K562 (cell line): ENCODE results near the gene DGUOK. TPM values are rescaled to one million over a fixed set of nuclear protein-coding genes. Genes with fewer than 3 reads are reported as not detected.

ENCODE experiments used
- ATAC-seq: fragments of 200-7000 bp; cut with Tn5 transposase; 3 replicates; pipeline ENCODE4 v1.9.1; 2020; ENCODE audit warnings: moderate library complexity
- BruUV-seq: library from RNA; stranded (reverse); fragments of 400-500 nt; replicated peaks from 2 replicates; lab custom pipeline; 2021; lab: Mats Ljungman, UMichigan
- CTCF ChIA-PET: fragments of 300-600 bp; formaldehyde crosslinking; extraction: SDS; loops from one replicate; lab custom pipeline; 2021; ENCODE audit warnings: low intra/inter-chr PET ratio; lab: Yijun Ruan, JAX
- POLR2A ChIA-PET: fragments of 300-600, 350-650 bp; sonication (Branson Sonifier 250); formaldehyde crosslinking; extraction: SDS; loops from one replicate; lab custom pipeline; 2021; ENCODE audit warnings: antibody characterized with exemption, inconsistent platforms; lab: Yijun Ruan, JAX
- DNase-seq, 4 experiments: peaks; one replicate each; pipeline versions ENCODE4 v3.0.0 to v3.0.0-alpha.2; 2011 to 2018; ENCODE audit warnings: low spot score in 3 of 4, mixed read lengths in 3 of 4; ENCODE audit errors: extremely low read depth in 1 of 4
- FAIRE-seq: peaks from 2 replicates; lab custom pipeline; 2011; peaks lifted over from hg19 to GRCh38; lab: Jason Lieb, UNC
- H2AFZ ChIP-seq: 2 replicates; pipeline ENCODE4 v1.6.0; 2011; ENCODE audit warnings: low read depth, low read length, control low read depth, inconsistent platforms
- H3K27ac ChIP-seq: fragments of 200-600 bp; 3 replicates; pipeline ENCODE4 v1.8.0; 2011; ENCODE audit warnings: low read depth, mild to moderate bottlenecking, control low read depth, inconsistent platforms, low read length, moderate library complexity, mixed read lengths; ENCODE audit errors: extremely low read depth
- H3K27me3 ChIP-seq, 2 experiments: fragments of 300-600 bp in 1 of 2; 2 replicates in 1 of 2; 3 replicates in 1 of 2; pipeline versions ENCODE4 v1.6.0 to v1.8.0; 2011; ENCODE audit warnings: inconsistent platforms in 2 of 2, low read length in 2 of 2, mild to moderate bottlenecking in 1 of 2, mixed read lengths in 1 of 2, moderate library complexity in 1 of 2; ENCODE audit not compliant: control insufficient read depth in 2 of 2, insufficient read depth in 2 of 2
- H3K36me3 ChIP-seq: fragments of 300-600 bp; 3 replicates; pipeline ENCODE4 v1.8.0; 2011; ENCODE audit warnings: mild to moderate bottlenecking, low read length, inconsistent platforms; ENCODE audit not compliant: control insufficient read depth, insufficient read depth
- H3K4me1 ChIP-seq, 2 experiments: fragments of 200-600 bp in 1 of 2; replicated peaks in 1 of 2; 2 replicates in 1 of 2; 3 replicates in 1 of 2; pipeline versions ENCODE4 v1.5.1 to v1.8.0; 2011; ENCODE audit warnings: inconsistent platforms in 2 of 2, low read length in 2 of 2, mild to moderate bottlenecking in 1 of 2, mixed read lengths in 1 of 2, moderate library complexity in 1 of 2; ENCODE audit not compliant: control insufficient read depth in 2 of 2, insufficient read depth in 2 of 2
- H3K4me2 ChIP-seq: 2 replicates; pipeline ENCODE4 v1.6.1; 2011; ENCODE audit warnings: low read length, control low read depth, inconsistent platforms, mixed read lengths; ENCODE audit not compliant: insufficient read depth
- H3K4me3 ChIP-seq: fragments of 200-600 bp; sonication (generic), shearing (Covaris generic); 2 replicates; pipeline ENCODE4 v1.5.1; 2016; ENCODE audit warnings: control low read depth, inconsistent platforms
- H3K79me2 ChIP-seq: fragments of 200-600 bp; 3 replicates; pipeline ENCODE4 v1.8.0; 2011; ENCODE audit warnings: low read length, inconsistent platforms; ENCODE audit not compliant: control insufficient read depth, insufficient read depth
- H3K9ac ChIP-seq, 2 experiments: 2 replicates each; pipeline versions ENCODE4 v1.6.0 to v1.6.1; 2011; ENCODE audit warnings: low read depth in 2 of 2, low read length in 2 of 2, control low read depth in 1 of 2, inconsistent platforms in 1 of 2, mild to moderate bottlenecking in 1 of 2, mixed read lengths in 1 of 2; ENCODE audit not compliant: insufficient read depth in 1 of 2
- H3K9me1 ChIP-seq: one replicate; pipeline ENCODE4 v1.6.0; 2011; ENCODE audit warnings: inconsistent platforms, mild to moderate bottlenecking, low read length, moderate library complexity; ENCODE audit not compliant: control insufficient read depth, insufficient read depth
- H3K9me3 ChIP-seq: replicated peaks from 2 replicates; pipeline ENCODE4 v1.5.1; 2011; ENCODE audit warnings: low read depth, low read length, inconsistent platforms; ENCODE audit not compliant: control insufficient read depth, insufficient read depth
- H4K20me1 ChIP-seq: replicated peaks from 2 replicates; pipeline ENCODE4 v1.6.1; 2011; ENCODE audit warnings: low read length, inconsistent platforms, mixed read lengths; ENCODE audit not compliant: control insufficient read depth, insufficient read depth
- E2F6 ChIP-seq, 2 experiments: IDR thresholded peaks; 2 replicates each; pipeline ENCODE4 v1.6.1; 2011; ENCODE audit warnings: borderline replicate concordance in 1 of 2, control low read depth in 1 of 2, low read depth in 1 of 2, low read length in 1 of 2, mild to moderate bottlenecking in 1 of 2, mixed read lengths in 1 of 2, moderate library complexity in 1 of 2; ENCODE audit not compliant: insufficient read depth in 1 of 2, insufficient read length in 1 of 2, poor library complexity in 1 of 2, severe bottlenecking in 1 of 2; ENCODE audit errors: extremely low read depth in 1 of 2
- MTA3 ChIP-seq: fragments of 450-650 bp; formaldehyde crosslinking; IDR thresholded peaks from 2 replicates; pipeline ENCODE4 v1.6.1; 2017; ENCODE audit warnings: mild to moderate bottlenecking, borderline replicate concordance
- PHB2 ChIP-seq: fragments of 450-650 bp; IDR thresholded peaks from 2 replicates; pipeline ENCODE4 v1.6.1; 2017; ENCODE audit warnings: low read depth
- RFX1 ChIP-seq: fragments of 450-650 bp; IDR thresholded peaks from 2 replicates; pipeline ENCODE4 v1.6.1; 2016; ENCODE audit warnings: mild to moderate bottlenecking, moderate library complexity
- ZNF175 ChIP-seq: fragments of 200-800 bp; sonication (Bioruptor generic); IDR thresholded peaks from 2 replicates; pipeline ENCODE4 v1.6.1; 2016; ENCODE audit warnings: low read depth, mild to moderate bottlenecking, missing genetic modification characterization, missing compliant biosample characterization
- WGBS: fragments of 100-300 bp; shearing (Covaris generic); methylation state at CpG from one replicate; pipeline ENCODE4 v1.1.6; 2016; ENCODE audit warnings: low coverage, mixed read lengths; ENCODE audit not compliant: insufficient coverage; ENCODE audit errors: missing lambda C conversion rate; 5-methylcytosine and 5-hydroxymethylcytosine counted together
- in situ Hi-C: fragments of 300-500 bp; cut with MboI; formaldehyde crosslinking; loops from 4 replicates; pipeline ENCODE4 v1.15.0; 2018; ENCODE audit warnings: inconsistent platforms, mixed read lengths
- intact Hi-C: fragments of 100-400 bp; cut with micrococcal nuclease; formaldehyde crosslinking; loops from 2 replicates; pipeline ENCODE4 v1.14.2; 2022
- polyA plus RNA-seq, 8 experiments: library from polyadenylated mRNA; depleted of rRNA in 4 of 8; stranded (reverse) in 5 of 8; unstranded in 3 of 8; fragments of >200 nt; fragmentation: Nextera tagmentation in 2 of 8; fragmentation: Illumina TruSeq in 1 of 8; extraction: Ambion mirVana in 2 of 8; extraction: Trizol in 1 of 8; gene quantifications; 2 replicates each; pipeline versions ENCODE4 v1.2.1 to v1.2.3, GENCODE V29; 2011 to 2014; ENCODE audit warnings: inconsistent platforms in 1 of 8, missing spikeins in 1 of 8
- total RNA-seq, 7 experiments: library from RNA; depleted of rRNA in 6 of 7; stranded (reverse); fragments of >200 nt in 6 of 7; fragmentation: Illumina TruSeq in 2 of 7; extraction: Trizol in 2 of 7; gene quantifications; 2 replicates each; pipeline versions ENCODE4 v1.2.1 to v1.2.3, GENCODE V29; 2011 to 2021; ENCODE audit warnings: low replicate concordance in 1 of 7

The DGUOK gene
- total and polyA plus RNA-seq, 9 of the 15 experiments (the other 6 are each of a cell fraction or from before 2014, with no cell fraction given): 67.0 to 288 (median 126) TPM

GRCh38 chr2:73925853-73926492 is 707 bp upstream of the DGUOK start:
- Histone ChIP-seq H3K27ac (peak overlapping the region; percentile 93), H3K9ac (peak overlapping the region; percentile 37 to 98; a peak in 3 of 4 replicates), H3K4me2 (peak overlapping the region; percentile 90), H2AFZ (peak overlapping the region; percentile 80), H3K9me1 (no peaks in the 10 kb centered on the region), H3K79me2 (peaks cover 41% of the 10 kb centered on the region), H3K4me3 (peak overlapping the region; percentile 81; the same call in 1 of the 2 replicates), H3K9me3 (no peaks in the 10 kb centered on the region), H3K4me1 (peaks cover 20 to 39% of the 10 kb centered on the region in 2 experiments), H3K27me3 (no peaks in the 10 kb centered on the region), H4K20me1 (peaks cover 7% of the 10 kb centered on the region; the same call in 1 of the 2 replicates), H3K36me3 (peaks cover 24% of the 10 kb centered on the region; the same call in 2 of the 3 replicates)
- ATAC-seq: no peak
- 48% methylated on average over 13 of the region's 13 CpGs for whole genome bisulfite sequencing
- intact Hi-C loops (loop anchor here (10.0 kb wide), 1 partner anchor 219 kb away; the partner anchor contains the start of gene BOLA3), in situ Hi-C loops (no loop called here)
- DNase-seq: peak in 1 of 4 experiments; percentile 36
- CTCF ChIA-PET: interaction anchor here (0.6 to 1.2 kb wide), 3 partner anchors 10 to 245 kb away, joined by 3 to 4 read pairs (median 4); no protein-coding TSS in a partner anchor
- POLR2A ChIA-PET: no interaction called here
- BruUV-seq: TSS peak; percentile 99
- no peak for FAIRE-seq
- TF ChIP-seq RFX1 (peak; percentile 77), MTA3 (no peak), ZNF175 (CRISPR knock-in tag) (0 out of 2 replicates have a peak, but pooled peaks have one; percentile 56), E2F6 (IDR thresholded peaks at IDR 0.05; ENCODE audit: borderline replicate concordance in 1 of 2, extremely low read depth in 1 of 2, insufficient read depth in 1 of 2, insufficient read length in 1 of 2, low read depth in 1 of 2, low read length in 1 of 2, poor library complexity in 1 of 2, severe bottlenecking in 1 of 2) (peak in 1 of 2 experiments; percentile 6), PHB2 (no peak)
